ENCODE results near the gene DYNLT5. TPM values are rescaled to one million over a fixed set of nuclear protein-coding genes. Genes with fewer than 3 reads are reported as not detected.
"Not testable (repeated sequence)": the region's sequence is repeated elsewhere in the genome, so short reads cannot be mapped to it uniquely, and the experiment has no call there.

DYNLT5 gene
- total RNA-seq, 2 experiments from 2014 or later, result not detected

GRCh38 chr1:66795839-66796238 lies 43.6 kb downstream of the DYNLT5 start:
- DNase-seq; ATAC-seq; H3K9me3 Mint-ChIP-seq (ENCODE audit: insufficient read depth); H3K27ac Mint-ChIP-seq; H3K4me1 Mint-ChIP-seq (ENCODE audit: low read depth); H3K27me3 Mint-ChIP-seq (ENCODE audit: low read depth); H3K36me3 Mint-ChIP-seq (ENCODE audit: low read depth); CTCF ChIA-PET; H3K4me3 Mint-ChIP-seq; POLR2A ChIA-PET: not testable (repeated sequence)

GRCh38 chr1:66809245-66809644 lies 57.0 kb downstream of the DYNLT5 start:
- no peak overlapping the region for H3K4me3 Mint-ChIP-seq
- no peaks in the 10 kb centered on the region for H3K4me1 Mint-ChIP-seq (ENCODE audit: low read depth)
- ChIA-PET CTCF (no interaction called here), POLR2A (no interaction called here)
- H3K9me3 Mint-ChIP-seq (ENCODE audit: insufficient read depth), result no peaks in the 10 kb centered on the region
- ATAC-seq, result no peak
- no peaks in the 10 kb centered on the region for H3K27me3 Mint-ChIP-seq (ENCODE audit: low read depth)
- no peak for DNase-seq
- H3K36me3 Mint-ChIP-seq (ENCODE audit: low read depth), result no peaks in the 10 kb centered on the region
- H3K27ac Mint-ChIP-seq, result no peak overlapping the region

GRCh38 chr1:66809736-66810326 lies 57.6 kb downstream of the DYNLT5 start:
- no peaks in the 10 kb centered on the region for H3K9me3 Mint-ChIP-seq (ENCODE audit: insufficient read depth)
- H3K27ac Mint-ChIP-seq, result no peak overlapping the region
- no peaks in the 10 kb centered on the region for H3K27me3 Mint-ChIP-seq (ENCODE audit: low read depth)
- ATAC-seq (no peak), DNase-seq (no peak)
- POLR2A ChIA-PET, result no interaction called here
- H3K36me3 Mint-ChIP-seq (ENCODE audit: low read depth), result no peaks in the 10 kb centered on the region
- CTCF ChIA-PET, result no interaction called here
- H3K4me3 Mint-ChIP-seq, result no peak overlapping the region
- H3K4me1 Mint-ChIP-seq (ENCODE audit: low read depth), result no peaks in the 10 kb centered on the region

- Mint-ChIP-seq H3K36me3 (ENCODE audit: low read depth) (no peaks in the 10 kb centered on the region), H3K27me3 (ENCODE audit: low read depth) (no peaks in the 10 kb centered on the region), H3K27ac (no peak overlapping the region), H3K4me3 (no peak overlapping the region), H3K9me3 (ENCODE audit: insufficient read depth) (no peaks in the 10 kb centered on the region), H3K4me1 (ENCODE audit: low read depth) (no peaks in the 10 kb centered on the region)
- ChIA-PET POLR2A (no interaction called here), CTCF (no interaction called here)
- no peak for ATAC-seq
- no peak for DNase-seq
These were observed 72.5 kb downstream of the DYNLT5 start for GRCh38 chr1:66824771-66825170.

Other genes starting within 250 kb of the DYNLT5 start
- not detected for gene SGIP1, start 218.3 kb upstream of the DYNLT5 start, total RNA-seq
- not detected for gene INSL5, start 48.8 kb downstream of the DYNLT5 start, total RNA-seq
- gene DNAI4, start 172.4 kb downstream of the DYNLT5 start, total RNA-seq, result 1 to 10 TPM; 1.4 to 3.6 TPM
- 10 to 100 TPM; 49.3 to 54.1 TPM for gene MIER1, start 172.5 kb downstream of the DYNLT5 start, total RNA-seq